ENCODE data around the gene MYL10.

The MYL10 gene

GRCh38 chr7:101632641-101633040 is 3.5 kb upstream of the MYL10 start:
- Histone ChIP-seq H3K9me3 (ENCODE audit: control insufficient read depth, insufficient read depth, low read length) (no peaks in the 10 kb centered on the region), H3K4me1 (ENCODE audit: control insufficient read depth, insufficient read depth, low read length) (peaks cover 2% of the 10 kb centered on the region; the same call in 1 of the 2 replicates), H3K4me3 (ENCODE audit: low read length) (no peak overlapping the region), H3K27ac (ENCODE audit: low read length) (no peak overlapping the region), H3K36me3 (ENCODE audit: control insufficient read depth, insufficient read depth, low read length) (no peaks in the 10 kb centered on the region), H3K27me3 (ENCODE audit: control insufficient read depth, insufficient read depth, low read length) (no peaks in the 10 kb centered on the region)
- WGBS (ENCODE audit: insufficient coverage, insufficient read length): no CpG with 5 or more reads among the region's 7 CpGs
- no peak for DNase-seq (ENCODE audit: low read depth, low spot score)

GRCh38 chr7:101631224-101631714 is 2.2 kb upstream of the MYL10 start:
- no CpG with 5 or more reads among the region's 4 CpGs for WGBS (ENCODE audit: insufficient coverage, insufficient read length)
- Histone ChIP-seq H3K4me3 (ENCODE audit: low read length) (no peak overlapping the region), H3K9me3 (ENCODE audit: control insufficient read depth, insufficient read depth, low read length) (no peaks in the 10 kb centered on the region)

GRCh38 chr7:101630591-101630990 is 1.5 kb upstream of the MYL10 start:
- Histone ChIP-seq H3K27me3 (ENCODE audit: control insufficient read depth, insufficient read depth, low read length) (no peaks in the 10 kb centered on the region), H3K4me3 (ENCODE audit: low read length) (no peak overlapping the region), H3K36me3 (ENCODE audit: control insufficient read depth, insufficient read depth, low read length) (no peaks in the 10 kb centered on the region), H3K9me3 (ENCODE audit: control insufficient read depth, insufficient read depth, low read length) (no peaks in the 10 kb centered on the region), H3K4me1 (ENCODE audit: control insufficient read depth, insufficient read depth, low read length) (peaks cover under 1% of the 10 kb centered on the region; the same call in 1 of the 2 replicates), H3K27ac (ENCODE audit: low read length) (no peak overlapping the region)
- no CpG with 5 or more reads among the region's 15 CpGs for WGBS (ENCODE audit: insufficient coverage, insufficient read length)
- no peak for DNase-seq (ENCODE audit: low read depth, low spot score)

More at GRCh38 chr7:101631224-101631714, 2.2 kb upstream of the MYL10 start:
- no peaks in the 10 kb centered on the region for H3K27me3 ChIP-seq (ENCODE audit: control insufficient read depth, insufficient read depth, low read length)
- H3K27ac ChIP-seq (ENCODE audit: low read length): no peak overlapping the region
- DNase-seq (ENCODE audit: low read depth, low spot score): no peak
- H3K36me3 ChIP-seq (ENCODE audit: control insufficient read depth, insufficient read depth, low read length): no peaks in the 10 kb centered on the region
- H3K4me1 ChIP-seq (ENCODE audit: control insufficient read depth, insufficient read depth, low read length): peaks cover 2% of the 10 kb centered on the region; the same call in 1 of the 2 replicates

GRCh38 chr7:101628522-101628921 is 574 bp downstream of the MYL10 start:
- no peak for DNase-seq (ENCODE audit: low read depth, low spot score)
- no peaks in the 10 kb centered on the region for H3K27me3 ChIP-seq (ENCODE audit: control insufficient read depth, insufficient read depth, low read length)
- WGBS (ENCODE audit: insufficient coverage, insufficient read length): no CpG with 5 or more reads among the region's 6 CpGs
- peaks cover 9% of the 10 kb centered on the region for H3K4me1 ChIP-seq (ENCODE audit: control insufficient read depth, insufficient read depth, low read length)
- H3K4me3 ChIP-seq (ENCODE audit: low read length): no peak overlapping the region
- H3K9me3 ChIP-seq (ENCODE audit: control insufficient read depth, insufficient read depth, low read length): no peaks in the 10 kb centered on the region
- H3K27ac ChIP-seq (ENCODE audit: low read length): no peak overlapping the region
- H3K36me3 ChIP-seq (ENCODE audit: control insufficient read depth, insufficient read depth, low read length): no peaks in the 10 kb centered on the region

- H3K27ac ChIP-seq (ENCODE audit: low read length): no peak overlapping the region
- no peak overlapping the region for H3K4me3 ChIP-seq (ENCODE audit: low read length)
- H3K27me3 ChIP-seq (ENCODE audit: control insufficient read depth, insufficient read depth, low read length): no peaks in the 10 kb centered on the region
- no peaks in the 10 kb centered on the region for H3K9me3 ChIP-seq (ENCODE audit: control insufficient read depth, insufficient read depth, low read length)
- no peak for DNase-seq (ENCODE audit: low read depth, low spot score)
- H3K36me3 ChIP-seq (ENCODE audit: control insufficient read depth, insufficient read depth, low read length): no peaks in the 10 kb centered on the region
- H3K4me1 ChIP-seq (ENCODE audit: control insufficient read depth, insufficient read depth, low read length): peaks cover 9% of the 10 kb centered on the region
- WGBS (ENCODE audit: insufficient coverage, insufficient read length): no CpG with 5 or more reads among the region's 9 CpGs
These were observed 2.3 kb downstream of the MYL10 start for GRCh38 chr7:101626758-101627157.

- WGBS (ENCODE audit: insufficient coverage, insufficient read length): no CpG with 5 or more reads among the region's 15 CpGs
- H3K27ac ChIP-seq (ENCODE audit: low read length): no peak overlapping the region
- no peaks in the 10 kb centered on the region for H3K9me3 ChIP-seq (ENCODE audit: control insufficient read depth, insufficient read depth, low read length)
- no peak overlapping the region for H3K4me3 ChIP-seq (ENCODE audit: low read length)
- H3K36me3 ChIP-seq (ENCODE audit: control insufficient read depth, insufficient read depth, low read length): no peaks in the 10 kb centered on the region
- peaks cover 9% of the 10 kb centered on the region for H3K4me1 ChIP-seq (ENCODE audit: control insufficient read depth, insufficient read depth, low read length)
- H3K27me3 ChIP-seq (ENCODE audit: control insufficient read depth, insufficient read depth, low read length): no peaks in the 10 kb centered on the region
- no peak for DNase-seq (ENCODE audit: low read depth, low spot score)
These were observed 2.9 kb downstream of the MYL10 start for GRCh38 chr7:101626069-101626671.

- Histone ChIP-seq H3K9me3 (ENCODE audit: control insufficient read depth, insufficient read depth, low read length) (no peaks in the 10 kb centered on the region), H3K27ac (ENCODE audit: low read length) (no peak overlapping the region), H3K4me1 (ENCODE audit: control insufficient read depth, insufficient read depth, low read length) (peaks cover 9% of the 10 kb centered on the region), H3K4me3 (ENCODE audit: low read length) (no peak overlapping the region), H3K27me3 (ENCODE audit: control insufficient read depth, insufficient read depth, low read length) (no peaks in the 10 kb centered on the region), H3K36me3 (ENCODE audit: control insufficient read depth, insufficient read depth, low read length) (no peaks in the 10 kb centered on the region)
- no peak for DNase-seq (ENCODE audit: low read depth, low spot score)
- WGBS (ENCODE audit: insufficient coverage, insufficient read length): no CpG with 5 or more reads among the region's 18 CpGs
These were observed 3.9 kb downstream of the MYL10 start for GRCh38 chr7:101625031-101625791.

- peaks cover 9% of the 10 kb centered on the region for H3K4me1 ChIP-seq (ENCODE audit: control insufficient read depth, insufficient read depth, low read length)
- no CpG with 5 or more reads among the region's 23 CpGs for WGBS (ENCODE audit: insufficient coverage, insufficient read length)
- no peaks in the 10 kb centered on the region for H3K27me3 ChIP-seq (ENCODE audit: control insufficient read depth, insufficient read depth, low read length)
- H3K9me3 ChIP-seq (ENCODE audit: control insufficient read depth, insufficient read depth, low read length): no peaks in the 10 kb centered on the region
- no peak overlapping the region for H3K4me3 ChIP-seq (ENCODE audit: low read length)
- no peak overlapping the region for H3K27ac ChIP-seq (ENCODE audit: low read length)
- no peaks in the 10 kb centered on the region for H3K36me3 ChIP-seq (ENCODE audit: control insufficient read depth, insufficient read depth, low read length)
- no peak for DNase-seq (ENCODE audit: low read depth, low spot score)
These were observed 4.7 kb downstream of the MYL10 start for GRCh38 chr7:101624246-101625001.

- no CpG with 5 or more reads among the region's 15 CpGs for whole genome bisulfite sequencing (ENCODE audit: insufficient coverage, insufficient read length)
- no peaks in the 10 kb centered on the region for H3K27me3 ChIP-seq (ENCODE audit: control insufficient read depth, insufficient read depth, low read length)
- no peak overlapping the region for H3K4me3 ChIP-seq (ENCODE audit: low read length)
- H3K36me3 ChIP-seq (ENCODE audit: control insufficient read depth, insufficient read depth, low read length): no peaks in the 10 kb centered on the region
- H3K27ac ChIP-seq (ENCODE audit: low read length): no peak overlapping the region
- DNase-seq (ENCODE audit: low read depth, low spot score): no peak
- H3K9me3 ChIP-seq (ENCODE audit: control insufficient read depth, insufficient read depth, low read length): no peaks in the 10 kb centered on the region
- peaks cover 9% of the 10 kb centered on the region for H3K4me1 ChIP-seq (ENCODE audit: control insufficient read depth, insufficient read depth, low read length)
These were observed 6.4 kb downstream of the MYL10 start for GRCh38 chr7:101622609-101623173.

GRCh38 chr7:101620991-101621390 is 8.1 kb downstream of the MYL10 start:
- peaks cover 9% of the 10 kb centered on the region for H3K4me1 ChIP-seq (ENCODE audit: control insufficient read depth, insufficient read depth, low read length)
- no peaks in the 10 kb centered on the region for H3K27me3 ChIP-seq (ENCODE audit: control insufficient read depth, insufficient read depth, low read length)
- no peaks in the 10 kb centered on the region for H3K9me3 ChIP-seq (ENCODE audit: control insufficient read depth, insufficient read depth, low read length)
- no CpG with 5 or more reads among the region's 10 CpGs for WGBS (ENCODE audit: insufficient coverage, insufficient read length)
- no peak overlapping the region for H3K4me3 ChIP-seq (ENCODE audit: low read length)
- DNase-seq (ENCODE audit: low read depth, low spot score): no peak
- no peak overlapping the region for H3K27ac ChIP-seq (ENCODE audit: low read length)
- H3K36me3 ChIP-seq (ENCODE audit: control insufficient read depth, insufficient read depth, low read length): no peaks in the 10 kb centered on the region
